ENCODE measurements around the gene ADGRL3.

ADGRL3 gene

DNA sequence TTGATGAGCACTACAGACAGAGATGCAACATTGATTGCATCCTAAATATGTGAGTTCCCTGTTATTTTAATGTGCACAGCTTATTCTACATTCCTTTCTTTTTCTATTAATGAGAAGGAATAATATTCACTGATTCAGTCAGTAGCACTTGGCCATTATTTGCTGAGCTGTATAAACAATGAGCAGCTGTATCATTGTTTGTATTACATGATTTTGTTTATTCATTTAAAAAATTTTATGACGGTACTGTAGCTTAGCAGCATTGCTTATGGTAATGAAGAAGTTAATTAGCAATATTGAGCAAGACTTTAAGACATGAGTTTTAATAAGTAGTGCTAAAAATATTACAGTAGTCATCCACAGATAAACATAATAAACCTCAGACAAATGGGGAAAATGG lies 582.0 kb downstream of the ADGRL3 start:
- TF ChIP-seq, protein P1, sequence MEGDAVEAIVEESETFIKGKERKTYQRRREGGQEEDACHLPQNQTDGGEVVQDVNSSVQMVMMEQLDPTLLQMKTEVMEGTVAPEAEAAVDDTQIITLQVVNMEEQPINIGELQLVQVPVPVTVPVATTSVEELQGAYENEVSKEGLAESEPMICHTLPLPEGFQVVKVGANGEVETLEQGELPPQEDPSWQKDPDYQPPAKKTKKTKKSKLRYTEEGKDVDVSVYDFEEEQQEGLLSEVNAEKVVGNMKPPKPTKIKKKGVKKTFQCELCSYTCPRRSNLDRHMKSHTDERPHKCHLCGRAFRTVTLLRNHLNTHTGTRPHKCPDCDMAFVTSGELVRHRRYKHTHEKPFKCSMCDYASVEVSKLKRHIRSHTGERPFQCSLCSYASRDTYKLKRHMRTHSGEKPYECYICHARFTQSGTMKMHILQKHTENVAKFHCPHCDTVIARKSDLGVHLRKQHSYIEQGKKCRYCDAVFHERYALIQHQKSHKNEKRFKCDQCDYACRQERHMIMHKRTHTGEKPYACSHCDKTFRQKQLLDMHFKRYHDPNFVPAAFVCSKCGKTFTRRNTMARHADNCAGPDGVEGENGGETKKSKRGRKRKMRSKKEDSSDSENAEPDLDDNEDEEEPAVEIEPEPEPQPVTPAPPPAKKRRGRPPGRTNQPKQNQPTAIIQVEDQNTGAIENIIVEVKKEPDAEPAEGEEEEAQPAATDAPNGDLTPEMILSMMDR (IDR thresholded peaks at IDR 0.05; ENCODE audit: borderline replicate concordance, control extremely low read depth, extremely low read depth, insufficient read depth, missing control alignments), result no peak
- in situ Hi-C loops (cut with MboI; ENCODE audit: low sequenced_read_pairs, unreplicated experiment), result no loop called here
- DNase-seq (ENCODE audit: low spot score), result no peak

DNA sequence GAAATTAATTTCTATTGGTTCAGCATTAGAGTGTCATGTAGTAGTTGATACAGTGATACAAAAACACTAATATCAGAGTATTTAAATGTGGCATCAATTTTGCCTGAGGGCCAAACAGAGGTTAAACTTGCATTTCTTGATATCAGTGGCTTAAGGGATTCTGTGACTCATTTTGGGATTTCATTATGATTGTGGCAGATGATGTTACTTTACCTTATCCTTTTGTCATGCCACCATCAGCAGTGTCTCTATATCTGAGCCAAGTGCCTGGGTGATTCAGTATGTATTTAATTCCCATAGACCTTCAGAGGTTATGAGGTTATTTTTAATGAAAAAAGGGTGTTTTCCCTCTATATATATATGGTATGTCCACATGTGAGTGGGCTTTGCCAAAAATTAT lies 582.9 kb downstream of the ADGRL3 start:
- in situ Hi-C loops (cut with MboI; ENCODE audit: low sequenced_read_pairs, unreplicated experiment), result no loop called here
- no peak for DNase-seq (ENCODE audit: low spot score)
- TF ChIP-seq, protein P1 (IDR thresholded peaks at IDR 0.05; ENCODE audit: borderline replicate concordance, control extremely low read depth, extremely low read depth, insufficient read depth, missing control alignments), result no peak

DNA sequence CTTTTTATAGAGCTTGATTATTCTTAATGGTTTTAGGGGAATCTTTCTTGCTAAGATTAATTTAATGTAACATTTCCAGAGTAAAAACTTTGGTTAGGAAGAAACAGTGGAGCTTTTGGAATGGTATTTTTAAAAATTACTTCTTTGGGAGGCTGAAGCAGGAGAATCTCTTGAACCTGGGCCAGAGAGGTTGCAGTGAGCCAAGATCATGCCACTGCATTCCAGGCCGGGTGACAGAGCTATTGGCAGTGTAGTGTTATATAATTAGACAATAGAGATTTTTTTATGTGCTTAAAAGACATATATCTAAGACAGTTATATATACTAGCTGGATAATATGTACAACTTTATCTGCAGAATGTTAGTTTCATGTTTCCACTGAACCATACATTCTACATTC lies 585.6 kb downstream of the ADGRL3 start:
- DNase-seq (ENCODE audit: low spot score), result no peak
- in situ Hi-C loops (cut with MboI; ENCODE audit: low sequenced_read_pairs, unreplicated experiment), result no loop called here
- TF ChIP-seq, protein P1 (IDR thresholded peaks at IDR 0.05; ENCODE audit: borderline replicate concordance, control extremely low read depth, extremely low read depth, insufficient read depth, missing control alignments), result no peak

DNA sequence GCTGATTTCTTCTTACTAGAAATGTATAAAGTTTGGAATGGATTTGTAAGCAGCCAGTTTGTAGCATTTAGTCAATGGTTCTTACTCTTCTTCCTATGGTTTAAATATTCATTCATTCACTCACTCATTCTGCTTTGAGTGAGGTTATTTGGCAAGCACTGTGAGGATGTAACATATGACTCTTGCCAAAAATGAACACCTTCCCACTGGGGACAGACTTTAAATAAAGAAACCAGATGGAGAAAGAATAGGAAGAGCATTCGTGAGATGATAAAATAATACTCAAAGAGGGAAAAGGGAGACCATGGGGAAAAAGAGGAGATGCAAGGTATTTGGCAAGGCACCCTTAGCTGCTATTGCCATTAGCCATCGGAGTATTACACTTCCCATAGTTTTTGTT lies 586.1 kb downstream of the ADGRL3 start:
- no peak for DNase-seq (ENCODE audit: low spot score)
- TF ChIP-seq, protein P1 (IDR thresholded peaks at IDR 0.05; ENCODE audit: borderline replicate concordance, control extremely low read depth, extremely low read depth, insufficient read depth, missing control alignments), result no peak
- in situ Hi-C loops (cut with MboI; ENCODE audit: low sequenced_read_pairs, unreplicated experiment), result no loop called here

DNA sequence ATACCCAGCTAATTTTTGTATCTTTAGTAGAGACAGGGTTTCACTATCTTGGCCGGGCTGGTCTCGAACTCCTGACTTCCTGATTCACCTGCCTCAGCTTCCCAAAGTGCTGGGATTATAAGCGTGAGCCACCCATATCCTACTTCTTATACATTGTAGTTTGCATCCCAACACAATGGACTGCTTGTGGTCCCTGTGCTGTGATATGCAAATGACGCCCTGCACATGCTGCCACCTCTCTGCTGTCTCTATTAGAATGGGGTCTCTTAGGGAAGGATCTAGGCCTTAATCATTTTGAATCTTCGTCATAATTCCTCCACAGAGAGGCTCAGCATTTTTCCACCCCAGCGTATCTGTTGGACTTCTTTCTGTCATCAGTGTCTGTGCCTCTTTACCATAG lies 595.9 kb downstream of the ADGRL3 start:
- in situ Hi-C loops (cut with MboI; ENCODE audit: low sequenced_read_pairs, unreplicated experiment), result no loop called here
- no peak for DNase-seq (ENCODE audit: low spot score)
- TF ChIP-seq, protein P1 (IDR thresholded peaks at IDR 0.05; ENCODE audit: borderline replicate concordance, control extremely low read depth, extremely low read depth, insufficient read depth, missing control alignments), result no peak

DNA sequence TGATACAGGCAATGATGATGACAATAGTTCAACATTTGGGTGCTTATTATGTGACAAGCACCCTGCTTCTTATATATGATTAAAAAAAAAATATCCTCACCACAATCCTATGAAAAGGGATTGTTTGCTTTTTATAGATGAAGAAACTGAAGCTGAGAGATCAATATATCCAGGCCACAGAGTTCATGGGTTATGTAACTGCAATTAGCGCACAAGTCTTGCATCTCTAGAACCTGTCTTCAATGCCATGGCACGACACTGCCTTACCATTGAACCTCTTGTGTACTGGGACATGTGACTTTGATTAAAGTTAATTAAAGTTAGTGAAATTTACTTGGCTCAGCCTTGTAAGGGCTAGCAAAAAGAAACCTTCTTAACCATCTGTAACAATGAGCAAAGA lies 599.7 kb downstream of the ADGRL3 start:
- TF ChIP-seq, protein P1 (IDR thresholded peaks at IDR 0.05; ENCODE audit: borderline replicate concordance, control extremely low read depth, extremely low read depth, insufficient read depth, missing control alignments), result no peak
- no peak for DNase-seq (ENCODE audit: low spot score)
- in situ Hi-C loops (cut with MboI; ENCODE audit: low sequenced_read_pairs, unreplicated experiment), result no loop called here

DNA sequence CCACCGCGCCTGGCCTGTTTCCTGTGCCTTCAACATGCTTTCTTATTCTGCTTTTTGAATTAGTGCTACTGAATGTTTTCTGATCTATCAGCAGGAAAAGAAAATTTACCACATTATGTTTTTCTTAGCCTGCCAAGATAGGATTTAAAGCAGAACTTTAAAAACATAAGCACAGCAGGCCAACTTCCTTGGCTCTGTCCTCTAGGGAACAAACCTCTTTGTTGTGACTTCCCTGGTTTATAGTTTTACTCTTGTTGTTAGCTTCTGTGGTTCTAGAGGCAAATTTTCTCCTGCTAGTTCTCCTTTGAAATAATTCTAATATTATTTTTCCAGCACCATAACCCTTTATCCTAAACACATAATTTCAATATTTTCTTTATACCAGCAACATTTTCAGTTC lies 605.1 kb downstream of the ADGRL3 start:
- in situ Hi-C loops (cut with MboI; ENCODE audit: low sequenced_read_pairs, unreplicated experiment), result no loop called here
- TF ChIP-seq, protein P1 (IDR thresholded peaks at IDR 0.05; ENCODE audit: borderline replicate concordance, control extremely low read depth, extremely low read depth, insufficient read depth, missing control alignments), result no peak
- DNase-seq (ENCODE audit: low spot score), result no peak
